Upper lobe of left lung (tissue), 6 donors: ENCODE data around the gene PMIS2. TPM values are rescaled to one million over a fixed set of nuclear protein-coding genes. Genes with fewer than 3 reads are reported as not detected.

Experiments
- ATAC-seq, 2 donors: fragments of 200-7000 bp; cut with Tn5 transposase; one replicate each; pipeline ENCODE4 v1.9.1; 2022; ENCODE audit warnings: mild to moderate bottlenecking in 2 of 2, moderate library complexity in 2 of 2; ENCODE audit not compliant: low FRiP score in 2 of 2
- DNase-seq, 2 donors: peaks; one replicate each; pipeline ENCODE4 v3.0.0-alpha.2; 2019 to 2020
- H3K27ac ChIP-seq, 4 donors: fragments of 200-600 bp; sonication (generic); one replicate each; pipeline ENCODE4 v1.5.1; 2016 to 2019
- H3K27me3 ChIP-seq, 4 donors: fragments of 200-600 bp; sonication (generic); one replicate each; pipeline ENCODE4 v1.5.1; 2017 to 2019
- H3K36me3 ChIP-seq, 4 donors: fragments of 200-600 bp; sonication (generic); one replicate each; pipeline ENCODE4 v1.5.1; 2016 to 2019
- H3K4me1 ChIP-seq, 4 donors: fragments of 200-600 bp; sonication (generic); one replicate each; pipeline ENCODE4 v1.5.1; 2018 to 2019
- H3K4me3 ChIP-seq, 4 donors: fragments of 200-600 bp; sonication (generic); one replicate each; pipeline ENCODE4 v1.5.1; 2017 to 2019; ENCODE audit warnings: mild to moderate bottlenecking in 2 of 4, moderate library complexity in 1 of 4
- H3K9me3 ChIP-seq, 4 donors: fragments of 200-600 bp; sonication (generic); one replicate each; pipeline ENCODE4 v1.5.1; 2018 to 2019
- EP300 ChIP-seq, 4 donors: sonication (generic); formaldehyde crosslinking; IDR thresholded peaks; one replicate each; pipeline ENCODE4 v1.5.1; 2017; ENCODE audit warnings: antibody characterized with exemption in 4 of 4, control low read depth in 2 of 4
- POLR2A ChIP-seq, 4 donors: fragments of 450-650 bp; IDR thresholded peaks; one replicate each; pipeline ENCODE4 v1.5.1; 2016 to 2017; ENCODE audit warnings: antibody characterized with exemption in 4 of 4, mild to moderate bottlenecking in 2 of 4
- POLR2AphosphoS5 ChIP-seq, 2 donors: sonication (generic); formaldehyde crosslinking; IDR thresholded peaks; one replicate each; pipeline ENCODE4 v1.5.1; 2017; ENCODE audit warnings: antibody characterized with exemption in 2 of 2
- WGBS, 2 donors: methylation state at CpG; one replicate each; pipeline ENCODE4 v1.1.5; 2017 to 2018; 5-methylcytosine and 5-hydroxymethylcytosine counted together
- total RNA-seq, 6 donors: library from RNA; depleted of rRNA in 4 of 6; stranded (reverse); fragments of >200 nt in 4 of 6; gene quantifications; one replicate each; pipeline versions ENCODE4 v1.1.0 to v1.2.1, GENCODE V29; 2016 to 2021
- TF ChIP-seq, protein P1 (sequence below), 6 experiments: fragments of 450-650 bp in 4 of 6; fragments of 200-600 bp in 2 of 6; sonication (generic) in 2 of 6; IDR thresholded peaks; one replicate each; pipeline ENCODE4 v1.5.1; 2016 to 2019; ENCODE audit warnings: antibody characterized with exemption in 6 of 6
- donor health status: DM: no; HTN: no; CAD: no; lungs with moderate emphysema.
- donor health status: DM: no; HTN: yes; CAD: no; lungs with severe emphysema.

The PMIS2 gene
- total RNA-seq, 6 donors from 2014 or later: not detected

DNA sequence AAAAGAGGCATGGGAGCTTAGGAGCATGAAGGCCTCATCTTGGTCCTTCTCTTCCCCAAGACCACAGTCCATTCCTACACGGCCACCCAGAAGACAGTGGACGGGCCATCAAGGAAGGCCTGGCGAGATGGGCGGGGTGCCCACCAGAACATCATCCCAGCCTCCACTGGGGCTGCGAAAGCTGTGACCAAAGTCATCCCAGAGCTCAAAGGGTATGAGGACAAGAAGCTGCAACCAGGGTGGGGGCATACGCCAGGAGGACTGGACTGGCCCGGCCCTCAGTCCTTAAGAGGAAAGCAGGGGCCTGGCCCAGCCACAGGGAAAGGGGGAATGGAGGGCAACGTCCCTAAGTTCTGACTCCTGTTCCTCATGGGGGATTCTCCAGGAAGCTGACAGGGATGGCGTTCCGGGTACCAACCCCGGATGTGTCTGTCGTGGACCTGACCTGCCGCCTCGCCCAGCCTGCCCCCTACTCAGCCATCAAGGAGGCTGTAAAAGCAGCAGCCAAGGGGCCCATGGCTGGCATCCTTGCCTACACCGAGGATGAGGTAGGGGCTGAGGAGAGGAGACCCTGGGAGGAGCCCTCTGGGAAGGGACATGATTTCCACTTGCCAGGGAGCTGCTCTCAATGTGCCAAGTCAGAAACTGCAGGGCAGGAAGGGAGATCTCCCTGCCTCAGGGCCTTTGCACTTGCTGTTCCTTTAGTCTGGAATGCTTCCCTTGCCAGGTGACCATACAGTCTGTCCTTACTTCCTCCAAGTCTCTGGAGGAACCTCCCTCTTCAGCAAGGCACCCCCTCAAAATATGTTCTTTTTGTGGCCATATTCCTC is 42.5 kb upstream of the PMIS2 start:
- no peak for ATAC-seq
- 96 to 100% methylated on average over 8 to 15 of the region's 15 CpGs for WGBS, 2 donors

DNA sequence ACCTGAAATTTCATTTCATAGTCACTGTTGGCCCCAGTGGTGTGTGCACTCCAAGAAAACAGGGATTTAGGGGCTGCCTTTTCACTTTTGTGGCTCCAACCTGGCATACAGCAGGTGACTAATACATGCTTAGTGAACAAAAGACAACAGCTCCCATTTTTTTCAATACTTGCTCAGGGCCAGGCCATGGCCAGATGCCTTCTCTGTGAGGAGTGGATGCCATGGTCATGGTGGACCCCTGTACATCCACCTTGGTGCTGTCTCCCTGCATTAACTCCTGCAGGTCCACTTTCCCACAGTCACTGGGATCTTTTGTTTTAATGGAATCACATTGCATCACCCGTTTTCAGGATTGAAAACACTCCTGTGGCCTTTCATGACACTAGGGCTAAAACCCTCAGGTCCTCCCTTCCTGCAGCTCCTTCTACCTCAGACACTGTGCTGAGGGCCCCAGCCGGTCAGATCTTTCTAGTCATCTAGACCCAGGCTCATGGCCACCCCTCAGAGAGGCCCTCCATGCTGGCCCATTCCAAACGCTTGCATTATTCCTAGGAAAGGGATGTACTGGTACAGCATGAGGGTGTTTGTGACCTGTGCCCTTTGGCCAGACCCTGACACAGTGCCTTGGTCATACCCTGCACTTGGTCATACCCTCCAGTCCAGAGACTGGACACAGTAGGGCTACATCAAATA is 41.7 kb upstream of the PMIS2 start:
- Histone ChIP-seq H3K36me3 (peaks cover 0 to 8% (median 2%) of the 10 kb centered on the region in 4 donors), H3K4me1 (peaks cover 18 to 28% (median 20%) of the 10 kb centered on the region in 4 donors), H3K4me3 (peak overlapping the region; percentile 69 to 95 (median 81)), H3K27ac (peak overlapping the region in 2 of 4 donors; percentile 77 to 87), H3K9me3 (no peaks in the 10 kb centered on the region), H3K27me3 (no peaks in the 10 kb centered on the region)
- DNase-seq (no peak), ATAC-seq (no peak)
- WGBS, 2 donors: 83 to 89% methylated on average over 3 of the region's 3 CpGs
- TF ChIP-seq POLR2A (IDR thresholded peaks at IDR 0.05): no peak
- TF ChIP-seq EP300 (IDR thresholded peaks at IDR 0.05): no peak
- TF ChIP-seq, protein P1, sequence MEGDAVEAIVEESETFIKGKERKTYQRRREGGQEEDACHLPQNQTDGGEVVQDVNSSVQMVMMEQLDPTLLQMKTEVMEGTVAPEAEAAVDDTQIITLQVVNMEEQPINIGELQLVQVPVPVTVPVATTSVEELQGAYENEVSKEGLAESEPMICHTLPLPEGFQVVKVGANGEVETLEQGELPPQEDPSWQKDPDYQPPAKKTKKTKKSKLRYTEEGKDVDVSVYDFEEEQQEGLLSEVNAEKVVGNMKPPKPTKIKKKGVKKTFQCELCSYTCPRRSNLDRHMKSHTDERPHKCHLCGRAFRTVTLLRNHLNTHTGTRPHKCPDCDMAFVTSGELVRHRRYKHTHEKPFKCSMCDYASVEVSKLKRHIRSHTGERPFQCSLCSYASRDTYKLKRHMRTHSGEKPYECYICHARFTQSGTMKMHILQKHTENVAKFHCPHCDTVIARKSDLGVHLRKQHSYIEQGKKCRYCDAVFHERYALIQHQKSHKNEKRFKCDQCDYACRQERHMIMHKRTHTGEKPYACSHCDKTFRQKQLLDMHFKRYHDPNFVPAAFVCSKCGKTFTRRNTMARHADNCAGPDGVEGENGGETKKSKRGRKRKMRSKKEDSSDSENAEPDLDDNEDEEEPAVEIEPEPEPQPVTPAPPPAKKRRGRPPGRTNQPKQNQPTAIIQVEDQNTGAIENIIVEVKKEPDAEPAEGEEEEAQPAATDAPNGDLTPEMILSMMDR (IDR thresholded peaks at IDR 0.05): no peak
- TF ChIP-seq POLR2AphosphoS5 (IDR thresholded peaks at IDR 0.05): no peak

More for the DNA sequence above, 42.5 kb upstream of the PMIS2 start:
- Histone ChIP-seq H3K36me3 (peaks cover 0 to 8% (median 2%) of the 10 kb centered on the region in 4 donors), H3K4me3 (peak overlapping the region in 1 of 4 donors; percentile 81), H3K9me3 (no peaks in the 10 kb centered on the region), H3K4me1 (peaks cover 18 to 28% (median 20%) of the 10 kb centered on the region in 4 donors), H3K27ac (no peak overlapping the region), H3K27me3 (no peaks in the 10 kb centered on the region)
- DNase-seq: no peak
- TF ChIP-seq POLR2AphosphoS5 (IDR thresholded peaks at IDR 0.05) (no peak), EP300 (IDR thresholded peaks at IDR 0.05) (no peak), POLR2A (IDR thresholded peaks at IDR 0.05) (no peak)
- TF ChIP-seq, protein P1 (IDR thresholded peaks at IDR 0.05): no peak

DNA sequence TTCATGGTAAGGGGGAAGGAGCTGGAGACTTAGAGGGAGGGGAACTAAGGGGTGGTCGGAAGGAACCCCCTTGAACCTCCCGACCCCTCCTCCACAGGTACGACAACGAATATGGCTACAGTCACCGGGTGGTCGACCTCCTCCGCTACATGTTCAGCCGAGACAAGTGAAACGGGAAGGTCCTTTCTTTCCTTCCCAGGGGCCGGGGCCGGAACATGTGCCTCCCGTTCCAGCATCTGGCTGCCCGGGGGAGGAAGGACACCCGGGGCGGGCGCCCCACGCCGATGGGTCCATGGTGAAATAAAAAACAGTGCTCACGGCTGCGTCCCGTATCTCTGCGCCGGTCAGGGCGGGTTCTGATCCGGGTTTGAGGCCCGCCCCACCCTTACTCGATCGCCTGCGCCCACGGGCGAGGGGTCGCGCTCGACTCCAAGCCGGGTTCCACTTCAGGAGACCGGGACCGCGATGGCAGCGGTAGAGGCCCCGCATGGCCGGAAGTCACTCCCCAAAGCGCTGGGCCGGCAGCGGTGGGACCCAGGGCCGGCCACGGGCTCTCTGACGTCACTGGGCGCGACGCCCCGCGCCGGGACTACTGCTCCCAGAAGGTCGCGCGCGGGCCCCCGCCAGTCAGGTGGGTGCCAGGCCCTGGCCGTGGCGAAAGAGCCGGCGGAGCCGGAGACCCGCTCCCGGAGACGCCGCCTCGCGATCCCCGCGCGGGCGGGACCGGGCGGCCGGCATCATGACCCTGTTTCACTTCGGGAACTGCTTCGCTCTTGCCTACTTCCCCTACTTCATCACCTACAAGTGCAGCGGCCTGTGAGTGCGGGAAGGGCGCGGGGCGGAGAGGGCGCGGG is 40.7 kb upstream of the PMIS2 start, which contains the start of gene TMEM147:
TMEM147 (plus strand) TSS at position 626 of the 854 bp plus-strand sequence; CDS start at position 740, 114 bp downstream.
- 0 to 2% methylated on average over 40 to 56 of the region's 85 CpGs for WGBS, 2 donors
- Histone ChIP-seq H3K9me3 (no peaks in the 10 kb centered on the region), H3K36me3 (peaks cover 0 to 8% (median 2%) of the 10 kb centered on the region in 4 donors), H3K4me3 (peak within 1 kb of the TSS; percentile 69 to 95 (median 81)), H3K27ac (peak within 1 kb of the TSS; percentile 77 to 90 (median 85)), H3K27me3 (no peaks in the 10 kb centered on the region), H3K4me1 (peaks cover 18 to 28% (median 20%) of the 10 kb centered on the region in 4 donors)
- TF ChIP-seq POLR2A (IDR thresholded peaks at IDR 0.05): peak in 3 of 4 donors; percentile 41 to 77 (median 42)
- TF ChIP-seq EP300 (IDR thresholded peaks at IDR 0.05): no peak
- TF ChIP-seq POLR2AphosphoS5 (IDR thresholded peaks at IDR 0.05): peak; percentile 67 to 82
- TF ChIP-seq, protein P1 (IDR thresholded peaks at IDR 0.05): peak in 2 of 6 experiments; percentile 24
- peak; percentile 92 to 97 for ATAC-seq
- DNase-seq: peak; percentile 97 to 99

DNA sequence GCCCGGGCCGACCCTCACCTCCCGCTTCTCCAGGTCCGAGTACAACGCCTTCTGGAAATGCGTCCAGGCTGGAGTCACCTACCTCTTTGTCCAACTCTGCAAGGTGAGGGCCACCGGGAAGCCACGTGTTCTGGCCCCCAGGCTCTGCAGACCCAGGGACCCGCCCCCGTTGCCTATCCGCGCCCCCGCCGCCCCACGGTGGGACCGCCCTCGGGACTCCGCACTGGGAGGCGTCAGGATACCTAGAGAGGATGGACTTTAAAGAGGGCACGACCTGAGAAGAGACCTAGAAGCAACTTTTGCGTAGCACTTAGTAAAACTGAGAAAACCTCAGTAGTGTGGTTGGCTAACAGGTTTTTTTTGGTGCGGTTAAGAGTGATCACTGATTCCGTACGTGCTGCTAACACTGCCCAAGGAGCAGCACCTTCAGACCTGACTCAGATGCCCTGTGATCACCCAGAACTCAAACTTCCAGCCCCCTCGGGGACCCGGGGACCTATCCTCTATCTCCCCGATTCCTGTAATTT is 40.1 kb upstream of the PMIS2 start:
- Histone ChIP-seq H3K4me3 (peak overlapping the region; percentile 69 to 95 (median 81)), H3K9me3 (no peaks in the 10 kb centered on the region), H3K36me3 (peaks cover 0 to 12% (median 2%) of the 10 kb centered on the region in 4 donors), H3K27me3 (no peaks in the 10 kb centered on the region), H3K27ac (peak overlapping the region; percentile 77 to 90 (median 85)), H3K4me1 (peaks cover 18 to 28% (median 20%) of the 10 kb centered on the region in 4 donors)
- WGBS, 2 donors: 3 to 7% methylated on average over 9 to 20 of the region's 27 CpGs
- TF ChIP-seq, protein P1 (IDR thresholded peaks at IDR 0.05): no peak
- no peak for TF ChIP-seq POLR2AphosphoS5 (IDR thresholded peaks at IDR 0.05)
- TF ChIP-seq POLR2A (IDR thresholded peaks at IDR 0.05): no peak
- no peak for TF ChIP-seq EP300 (IDR thresholded peaks at IDR 0.05)
- DNase-seq (peak; percentile 34 to 91), ATAC-seq (peak in 1 of 2 donors; percentile 48)
